HG03469 (cell line): Measurements from ENCODE around the gene TIMP1.
"Not testable (repeated sequence)": the region's sequence is repeated elsewhere in the genome, so short reads cannot be mapped to it uniquely, and the experiment has no call there.

ENCODE experiments used
- ATAC-seq: cut with Tn5 transposase; IDR thresholded peaks from one replicate; pipeline ENCODE4 v1.9.1; 2021; ENCODE audit warnings: mild to moderate bottlenecking, moderate library complexity, moderate number of reproducible peaks; ENCODE audit not compliant: unreplicated experiment

Gene TIMP1

GRCh38 chrX:47597222-47597621 lies 15.0 kb downstream of the TIMP1 start:
- ATAC-seq, result no peak

- ATAC-seq, result not testable (repeated sequence)
Measured at GRCh38 chrX:47603125-47603524, 20.9 kb downstream of the TIMP1 start.

GRCh38 chrX:47605024-47605423 lies 22.8 kb downstream of the TIMP1 start:
- ATAC-seq, result no peak

- no peak for ATAC-seq
Measured at GRCh38 chrX:47607091-47607490, 24.9 kb downstream of the TIMP1 start.

- ATAC-seq, result no peak
Measured at GRCh38 chrX:47608130-47608810, 26.0 kb downstream of the TIMP1 start.

GRCh38 chrX:47610511-47610910 lies 28.3 kb downstream of the TIMP1 start:
- no peak for ATAC-seq

GRCh38 chrX:47611489-47611888 lies 29.3 kb downstream of the TIMP1 start:
- no peak for ATAC-seq

- ATAC-seq, result no peak
Measured at GRCh38 chrX:47611926-47612325, 29.7 kb downstream of the TIMP1 start.

GRCh38 chrX:47612418-47612817 lies 30.2 kb downstream of the TIMP1 start:
- no peak for ATAC-seq

GRCh38 chrX:47613082-47613481 lies 30.8 kb downstream of the TIMP1 start:
- ATAC-seq, result no peak

GRCh38 chrX:47614618-47615017 lies 32.4 kb downstream of the TIMP1 start:
- ATAC-seq, result no peak

GRCh38 chrX:47618923-47619485 lies 36.8 kb downstream of the TIMP1 start:
- no peak for ATAC-seq

GRCh38 chrX:47619486-47620302 lies 37.5 kb downstream of the TIMP1 start, which contains the start of gene SYN1:
TSS of gene SYN1 (minus strand) at chrX:47619857. CDS start at chrX:47619728, 129 bp downstream.
- no peak for ATAC-seq

GRCh38 chrX:47620303-47620685 lies 38.1 kb downstream of the TIMP1 start:
- no peak for ATAC-seq

GRCh38 chrX:47621851-47622250 lies 39.6 kb downstream of the TIMP1 start:
- no peak for ATAC-seq

GRCh38 chrX:47623540-47624027 lies 41.3 kb downstream of the TIMP1 start:
- no peak for ATAC-seq

GRCh38 chrX:47625365-47625764 lies 43.1 kb downstream of the TIMP1 start:
- ATAC-seq, result no peak

GRCh38 chrX:47628982-47629381 lies 46.7 kb downstream of the TIMP1 start:
- ATAC-seq, result no peak

GRCh38 chrX:47629419-47630200 lies 47.4 kb downstream of the TIMP1 start, which contains the start of gene CFP:
TSS of gene CFP (minus strand) at chrX:47629930. CDS start at chrX:47629844, 86 bp downstream.
- no peak for ATAC-seq

GRCh38 chrX:47631676-47632075 lies 49.4 kb downstream of the TIMP1 start:
- no peak for ATAC-seq

- ATAC-seq, result no peak
Measured at GRCh38 chrX:47632666-47633065, 50.4 kb downstream of the TIMP1 start.
